Tibial nerve (tissue), 3 donors: ENCODE results near the gene GNAL.

Experiments
- POLR2A ChIP-seq, 2 donors: fragments of 450-650 bp; IDR thresholded peaks; one replicate each; pipeline ENCODE4 v1.6.1; 2017; ENCODE audit warnings: antibody characterized with exemption in 2 of 2, mild to moderate bottlenecking in 2 of 2, moderate library complexity in 2 of 2
- TF ChIP-seq, protein P1 (sequence below), 5 experiments: fragments of 200-600 bp in 3 of 5; fragments of 450-650 bp in 2 of 5; sonication (generic) in 3 of 5; IDR thresholded peaks; one replicate each; pipeline ENCODE4 v1.5.1; 2016 to 2019; ENCODE audit warnings: antibody characterized with exemption in 5 of 5, mild to moderate bottlenecking in 3 of 5, moderate library complexity in 2 of 5

- TF ChIP-seq POLR2A (IDR thresholded peaks at IDR 0.05): no peak
- TF ChIP-seq, protein P1, sequence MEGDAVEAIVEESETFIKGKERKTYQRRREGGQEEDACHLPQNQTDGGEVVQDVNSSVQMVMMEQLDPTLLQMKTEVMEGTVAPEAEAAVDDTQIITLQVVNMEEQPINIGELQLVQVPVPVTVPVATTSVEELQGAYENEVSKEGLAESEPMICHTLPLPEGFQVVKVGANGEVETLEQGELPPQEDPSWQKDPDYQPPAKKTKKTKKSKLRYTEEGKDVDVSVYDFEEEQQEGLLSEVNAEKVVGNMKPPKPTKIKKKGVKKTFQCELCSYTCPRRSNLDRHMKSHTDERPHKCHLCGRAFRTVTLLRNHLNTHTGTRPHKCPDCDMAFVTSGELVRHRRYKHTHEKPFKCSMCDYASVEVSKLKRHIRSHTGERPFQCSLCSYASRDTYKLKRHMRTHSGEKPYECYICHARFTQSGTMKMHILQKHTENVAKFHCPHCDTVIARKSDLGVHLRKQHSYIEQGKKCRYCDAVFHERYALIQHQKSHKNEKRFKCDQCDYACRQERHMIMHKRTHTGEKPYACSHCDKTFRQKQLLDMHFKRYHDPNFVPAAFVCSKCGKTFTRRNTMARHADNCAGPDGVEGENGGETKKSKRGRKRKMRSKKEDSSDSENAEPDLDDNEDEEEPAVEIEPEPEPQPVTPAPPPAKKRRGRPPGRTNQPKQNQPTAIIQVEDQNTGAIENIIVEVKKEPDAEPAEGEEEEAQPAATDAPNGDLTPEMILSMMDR (IDR thresholded peaks at IDR 0.05): no peak
Observed at GRCh38 chr18:11666176-11666575, 22.9 kb upstream of the GNAL start.
